HepG2 (cell line): ENCODE measurements around the gene THY1. TPM values are rescaled to one million over a fixed set of nuclear protein-coding genes. Genes with fewer than 3 reads are reported as not detected.

Experiments used
- CCDC6 ChIP-seq: sonication (generic); formaldehyde crosslinking; IDR thresholded peaks from 2 replicates; pipeline ENCODE4 v1.8.1; 2022; ENCODE audit warnings: mild to moderate bottlenecking, missing genetic modification reagents, moderate library complexity
- SATB2 ChIP-seq: sonication (generic); formaldehyde crosslinking; IDR thresholded peaks from 2 replicates; pipeline ENCODE4 v1.5.0; 2020; ENCODE audit warnings: missing genetic modification reagents
- SRSF4 ChIP-seq: fragments of 200-400 bp; formaldehyde crosslinking; IDR thresholded peaks from one replicate; pipeline ENCODE4 v1.6.1; 2018; ENCODE audit warnings: mild to moderate bottlenecking, low read depth, low read length, moderate library complexity; ENCODE audit not compliant: poor library complexity, severe bottlenecking
- TCF7L2 ChIP-seq: IDR thresholded peaks from 2 replicates; pipeline ENCODE4 v1.6.1; 2011; ENCODE audit warnings: mild to moderate bottlenecking, low read depth, low read length, moderate library complexity
- ZKSCAN5 ChIP-seq: sonication (generic); formaldehyde crosslinking; IDR thresholded peaks from 2 replicates; pipeline ENCODE4 v1.5.1; 2020; ENCODE audit warnings: mild to moderate bottlenecking, missing genetic modification reagents
- ZNF251 ChIP-seq: sonication (generic); formaldehyde crosslinking; IDR thresholded peaks from 2 replicates; pipeline ENCODE4 v1.9.0; 2021; ENCODE audit warnings: mild to moderate bottlenecking, missing genetic modification reagents
- ZNF337 ChIP-seq: sonication (generic); formaldehyde crosslinking; IDR thresholded peaks from 2 replicates; pipeline ENCODE4 v1.5.1; 2020; ENCODE audit warnings: missing genetic modification reagents, low read depth, mild to moderate bottlenecking, borderline replicate concordance
- ZNF431 ChIP-seq: sonication (generic); formaldehyde crosslinking; IDR thresholded peaks from 2 replicates; pipeline ENCODE4 v1.9.0; 2022; ENCODE audit warnings: missing genetic modification reagents, low read depth, mild to moderate bottlenecking, borderline replicate concordance
- ZNF572 ChIP-seq: sonication (generic); formaldehyde crosslinking; IDR thresholded peaks from 2 replicates; pipeline ENCODE4 v1.5.1; 2020; ENCODE audit warnings: mild to moderate bottlenecking, missing genetic modification reagents
- ZSCAN25 ChIP-seq: sonication (generic); formaldehyde crosslinking; IDR thresholded peaks from 2 replicates; pipeline ENCODE4 v1.8.0; 2022; ENCODE audit warnings: mild to moderate bottlenecking, missing genetic modification reagents
- polyA plus RNA-seq, 8 experiments: library from polyadenylated mRNA; depleted of rRNA in 3 of 8; stranded (reverse) in 7 of 8; unstranded in 1 of 8; fragments of >200 nt; fragmentation: Illumina TruSeq in 4 of 8; extraction: Trizol in 4 of 8; gene quantifications; 2 replicates each; pipeline versions ENCODE4 v1.2.1 to v1.2.3, GENCODE V29; 2011 to 2016; ENCODE audit warnings: low read depth in 4 of 8, missing spikeins in 1 of 8, mixed read lengths in 1 of 8; ENCODE audit not compliant: insufficient read depth in 1 of 8
- total RNA-seq, 5 experiments: library from RNA; depleted of rRNA; stranded (reverse); fragments of >200 nt; fragmentation: Illumina TruSeq; extraction: Trizol; gene quantifications; 2 replicates each; pipeline ENCODE4 v1.2.3, GENCODE V29; 2016; ENCODE audit warnings: low read depth in 1 of 5
- TF ChIP-seq, protein P1 (sequence below): sonication (generic); formaldehyde crosslinking; IDR thresholded peaks from 2 replicates; pipeline ENCODE4 v1.5.0; 2020; ENCODE audit warnings: mild to moderate bottlenecking, missing genetic modification reagents
- TF ChIP-seq, protein P2 (sequence below): IDR thresholded peaks from 2 replicates; pipeline ENCODE4 v1.6.1; 2016
- TF ChIP-seq, protein P3 (sequence below): sonication (generic); formaldehyde crosslinking; IDR thresholded peaks from 2 replicates; pipeline ENCODE4 v1.8.1; 2023; ENCODE audit warnings: mild to moderate bottlenecking, missing genetic modification reagents, borderline replicate concordance
- TF ChIP-seq, protein P4 (sequence below): sonication (generic); formaldehyde crosslinking; IDR thresholded peaks from 2 replicates; pipeline ENCODE4 v1.5.1; 2020; ENCODE audit warnings: mild to moderate bottlenecking, missing genetic modification reagents
- TF ChIP-seq, protein P5 (sequence below): sonication (generic); formaldehyde crosslinking; IDR thresholded peaks from 2 replicates; pipeline ENCODE4 v1.5.0; 2020; ENCODE audit warnings: mild to moderate bottlenecking, missing genetic modification reagents, borderline replicate concordance

Gene THY1
- total and polyA plus RNA-seq, 2 of the 13 experiments (the other 11 are each of a cell fraction or from before 2014, with no cell fraction given) = not detected

DNA sequence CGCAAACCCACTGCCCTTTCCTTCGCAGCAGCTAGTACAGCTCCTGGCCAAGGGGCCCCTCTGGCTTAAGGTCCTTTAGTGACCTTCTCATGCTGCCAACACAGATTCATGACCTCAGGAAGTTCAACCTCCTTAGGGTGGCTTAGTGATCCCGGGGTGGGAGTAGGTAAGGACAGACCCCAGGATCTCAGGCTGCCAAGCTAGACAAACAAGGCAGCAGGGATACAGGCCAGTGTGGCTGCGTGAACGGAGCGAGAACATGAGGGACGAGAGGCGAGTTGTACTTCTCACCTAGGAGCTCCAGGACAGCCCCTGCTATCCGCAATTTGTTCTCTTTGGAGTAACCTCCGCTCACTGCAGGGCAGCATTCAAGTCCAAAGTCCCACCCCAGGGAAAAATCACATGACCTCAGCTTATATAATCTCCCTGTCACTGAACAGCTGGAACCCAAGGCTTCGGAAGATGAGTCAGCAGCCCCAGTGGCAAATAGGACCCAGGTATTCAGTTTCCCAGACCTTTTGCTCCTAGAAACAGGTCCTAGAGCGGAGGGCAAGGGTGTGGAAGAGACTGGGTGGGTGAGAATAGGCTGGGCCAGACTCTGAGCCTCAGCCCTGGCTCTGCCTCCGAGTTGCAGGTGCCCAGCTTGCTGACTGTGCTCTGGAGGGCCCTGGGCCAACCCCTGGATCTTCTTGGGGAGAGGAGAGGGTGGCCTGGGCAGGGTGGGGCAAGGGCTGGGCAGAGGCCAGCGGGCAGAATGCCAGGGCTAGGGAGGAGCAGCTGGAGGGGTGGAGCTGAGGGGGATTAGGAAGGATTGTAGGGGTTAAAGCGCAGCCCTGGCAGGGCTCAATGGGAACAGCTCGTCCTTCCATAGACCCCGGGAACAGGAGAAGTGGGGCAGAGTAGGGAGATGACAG, 54.6 kb downstream of the THY1 start (continued):
- TF ChIP-seq ZNF572 (CRISPR knock-in tag) (no peak), CCDC6 (CRISPR knock-in tag) (peak; percentile 71; the same call in 1 of the 2 replicates), ZNF251 (CRISPR knock-in tag) (no peak), ZSCAN25 (CRISPR knock-in tag) (peak; percentile 74; the same call in 1 of the 2 replicates), ZNF337 (CRISPR knock-in tag) (no peak), SATB2 (CRISPR knock-in tag) (0 out of 2 replicates have a peak, but pooled peaks have one; percentile 55), ZKSCAN5 (CRISPR knock-in tag) (no peak), TCF7L2 (no peak), SRSF4 (no peak), ZNF431 (CRISPR knock-in tag) (0 out of 2 replicates have a peak, but pooled peaks have one; percentile 2)
- TF ChIP-seq, protein P1, sequence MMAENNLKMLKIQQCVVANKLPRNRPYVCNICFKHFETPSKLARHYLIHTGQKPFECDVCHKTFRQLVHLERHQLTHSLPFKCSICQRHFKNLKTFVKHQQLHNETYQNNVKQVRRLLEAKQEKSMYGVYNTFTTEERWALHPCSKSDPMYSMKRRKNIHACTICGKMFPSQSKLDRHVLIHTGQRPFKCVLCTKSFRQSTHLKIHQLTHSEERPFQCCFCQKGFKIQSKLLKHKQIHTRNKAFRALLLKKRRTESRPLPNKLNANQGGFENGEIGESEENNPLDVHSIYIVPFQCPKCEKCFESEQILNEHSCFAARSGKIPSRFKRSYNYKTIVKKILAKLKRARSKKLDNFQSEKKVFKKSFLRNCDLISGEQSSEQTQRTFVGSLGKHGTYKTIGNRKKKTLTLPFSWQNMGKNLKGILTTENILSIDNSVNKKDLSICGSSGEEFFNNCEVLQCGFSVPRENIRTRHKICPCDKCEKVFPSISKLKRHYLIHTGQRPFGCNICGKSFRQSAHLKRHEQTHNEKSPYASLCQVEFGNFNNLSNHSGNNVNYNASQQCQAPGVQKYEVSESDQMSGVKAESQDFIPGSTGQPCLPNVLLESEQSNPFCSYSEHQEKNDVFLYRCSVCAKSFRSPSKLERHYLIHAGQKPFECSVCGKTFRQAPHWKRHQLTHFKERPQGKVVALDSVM (CRISPR knock-in tag) = peak; percentile 30; the same call in 1 of the 2 replicates
- TF ChIP-seq, protein P2, sequence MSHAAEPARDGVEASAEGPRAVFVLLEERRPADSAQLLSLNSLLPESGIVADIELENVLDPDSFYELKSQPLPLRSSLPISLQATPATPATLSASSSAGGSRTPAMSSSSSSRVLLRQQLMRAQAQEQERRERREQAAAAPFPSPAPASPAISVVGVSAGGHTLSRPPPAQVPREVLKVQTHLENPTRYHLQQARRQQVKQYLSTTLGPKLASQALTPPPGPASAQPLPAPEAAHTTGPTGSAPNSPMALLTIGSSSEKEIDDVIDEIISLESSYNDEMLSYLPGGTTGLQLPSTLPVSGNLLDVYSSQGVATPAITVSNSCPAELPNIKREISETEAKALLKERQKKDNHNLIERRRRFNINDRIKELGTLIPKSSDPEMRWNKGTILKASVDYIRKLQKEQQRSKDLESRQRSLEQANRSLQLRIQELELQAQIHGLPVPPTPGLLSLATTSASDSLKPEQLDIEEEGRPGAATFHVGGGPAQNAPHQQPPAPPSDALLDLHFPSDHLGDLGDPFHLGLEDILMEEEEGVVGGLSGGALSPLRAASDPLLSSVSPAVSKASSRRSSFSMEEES (CRISPR knock-in tag) = peak; percentile 96
- TF ChIP-seq, protein P3, sequence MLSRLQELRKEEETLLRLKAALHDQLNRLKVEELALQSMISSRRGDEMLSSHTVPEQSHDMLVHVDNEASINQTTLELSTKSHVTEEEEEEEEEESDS (CRISPR knock-in tag) = no peak
- TF ChIP-seq, protein P4, sequence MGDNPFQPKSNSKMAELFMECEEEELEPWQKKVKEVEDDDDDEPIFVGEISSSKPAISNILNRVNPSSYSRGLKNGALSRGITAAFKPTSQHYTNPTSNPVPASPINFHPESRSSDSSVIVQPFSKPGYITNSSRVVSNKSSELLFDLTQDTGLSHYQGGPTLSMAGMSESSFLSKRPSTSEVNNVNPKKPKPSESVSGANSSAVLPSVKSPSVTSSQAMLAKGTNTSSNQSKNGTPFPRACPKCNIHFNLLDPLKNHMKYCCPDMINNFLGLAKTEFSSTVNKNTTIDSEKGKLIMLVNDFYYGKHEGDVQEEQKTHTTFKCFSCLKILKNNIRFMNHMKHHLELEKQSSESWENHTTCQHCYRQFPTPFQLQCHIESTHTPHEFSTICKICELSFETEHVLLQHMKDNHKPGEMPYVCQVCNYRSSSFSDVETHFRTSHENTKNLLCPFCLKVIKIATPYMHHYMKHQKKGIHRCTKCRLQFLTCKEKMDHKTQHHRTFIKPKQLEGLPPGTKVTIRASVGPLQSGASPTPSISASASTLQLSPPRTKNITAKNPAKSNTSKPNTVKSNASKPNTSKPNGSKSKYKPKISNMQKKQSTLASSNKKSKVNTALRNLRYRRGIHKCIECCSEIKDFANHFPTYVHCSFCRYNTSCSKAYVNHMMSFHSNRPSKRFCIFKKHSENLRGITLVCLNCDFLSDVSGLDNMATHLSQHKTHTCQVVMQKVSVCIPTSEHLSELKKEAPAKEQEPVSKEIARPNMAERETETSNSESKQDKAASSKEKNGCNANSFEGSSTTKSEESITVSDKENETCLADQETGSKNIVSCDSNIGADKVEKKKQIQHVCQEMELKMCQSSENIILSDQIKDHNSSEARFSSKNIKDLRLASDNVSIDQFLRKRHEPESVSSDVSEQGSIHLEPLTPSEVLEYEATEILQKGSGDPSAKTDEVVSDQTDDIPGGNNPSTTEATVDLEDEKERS (CRISPR knock-in tag) = no peak
- TF ChIP-seq, protein P5, sequence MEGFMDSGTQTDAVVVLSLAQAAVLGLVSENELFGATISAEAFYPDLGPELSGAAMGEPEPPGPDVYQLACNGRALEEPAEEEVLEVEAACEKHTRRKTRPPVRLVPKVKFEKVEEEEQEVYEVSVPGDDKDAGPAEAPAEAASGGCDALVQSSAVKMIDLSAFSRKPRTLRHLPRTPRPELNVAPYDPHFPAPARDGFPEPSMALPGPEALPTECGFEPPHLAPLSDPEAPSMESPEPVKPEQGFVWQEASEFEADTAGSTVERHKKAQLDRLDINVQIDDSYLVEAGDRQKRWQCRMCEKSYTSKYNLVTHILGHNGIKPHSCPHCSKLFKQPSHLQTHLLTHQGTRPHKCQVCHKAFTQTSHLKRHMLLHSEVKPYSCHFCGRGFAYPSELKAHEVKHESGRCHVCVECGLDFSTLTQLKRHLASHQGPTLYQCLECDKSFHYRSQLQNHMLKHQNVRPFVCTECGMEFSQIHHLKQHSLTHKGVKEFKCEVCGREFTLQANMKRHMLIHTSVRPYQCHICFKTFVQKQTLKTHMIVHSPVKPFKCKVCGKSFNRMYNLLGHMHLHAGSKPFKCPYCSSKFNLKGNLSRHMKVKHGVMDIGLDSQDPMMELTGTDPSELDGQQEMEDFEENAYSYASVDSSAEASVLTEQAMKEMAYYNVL (CRISPR knock-in tag) = peak; percentile 29; the same call in 1 of the 2 replicates
